ENCODE results near the gene SNRK. TPM values are rescaled to one million over a fixed set of nuclear protein-coding genes. Genes with fewer than 3 reads are reported as not detected.

The SNRK gene
- total and polyA plus RNA-seq, 2 of the 13 experiments (the other 11 are each of a cell fraction or from before 2014, with no cell fraction given), result 11.4 to 16.1 TPM

GRCh38 chr3:43344520-43344919 is 58.2 kb downstream of the SNRK start:
- BruUV-seq (replicated peaks), result no TSS peak
- no peaks in the 10 kb centered on the region for H3K9me3 ChIP-seq (ENCODE audit: low read length)
- no peak overlapping the region for H3K4me3 ChIP-seq (replicated peaks in 1 of 3; ENCODE audit: insufficient read depth in 1 of 3, low read depth in 2 of 3, low read length in 3 of 3)
- CTCF ChIA-PET (ENCODE audit: low intra/inter-chr PET ratio, low total read pairs), result no interaction called here
- DNase-seq (ENCODE audit: low spot score), result no peak
- no peak overlapping the region for H2AFZ ChIP-seq (ENCODE audit: low read length)
- 100% methylated on average over 3 of the region's 3 CpGs for WGBS (ENCODE audit: low lambda C conversion rate)
- POLR2A ChIA-PET, result no interaction called here
- no peaks in the 10 kb centered on the region for H3K27me3 ChIP-seq (ENCODE audit: control insufficient read depth in 1 of 2, insufficient read depth in 2 of 2, low read length in 2 of 2)
- H3K79me2 ChIP-seq (ENCODE audit: insufficient read depth, low read length), result no peaks in the 10 kb centered on the region
- no peak overlapping the region for H3K27ac ChIP-seq (ENCODE audit: extremely low read length, insufficient read depth, low read length)
- no peak for ATAC-seq
- TF ChIP-seq PCBP1 (IDR thresholded peaks at IDR 0.05; ENCODE audit: borderline replicate concordance, low read depth, low read length) (no peak), PHF20 (CRISPR knock-in tag; IDR thresholded peaks at IDR 0.05) (no peak), ZNF3 (CRISPR knock-in tag; IDR thresholded peaks at IDR 0.05) (no peak), PTBP1 (IDR thresholded peaks at IDR 0.05; ENCODE audit: low read depth, low read length, poor library complexity, severe bottlenecking) (no peak), ZNF816 (CRISPR knock-in tag; IDR thresholded peaks at IDR 0.05; ENCODE audit: borderline replicate concordance) (no peak), HNRNPK (IDR thresholded peaks at IDR 0.05; ENCODE audit: low read depth, low read length, poor library complexity, severe bottlenecking) (no peak), ZSCAN21 (CRISPR knock-in tag; IDR thresholded peaks at IDR 0.05; ENCODE audit: borderline replicate concordance) (no peak), ZNF20 (CRISPR knock-in tag; IDR thresholded peaks at IDR 0.05) (no peak), TIGD3 (CRISPR knock-in tag; IDR thresholded peaks at IDR 0.05; ENCODE audit: borderline replicate concordance) (no peak), SALL2 (CRISPR knock-in tag; IDR thresholded peaks at IDR 0.05) (no peak)
- TF ChIP-seq, protein P1, sequence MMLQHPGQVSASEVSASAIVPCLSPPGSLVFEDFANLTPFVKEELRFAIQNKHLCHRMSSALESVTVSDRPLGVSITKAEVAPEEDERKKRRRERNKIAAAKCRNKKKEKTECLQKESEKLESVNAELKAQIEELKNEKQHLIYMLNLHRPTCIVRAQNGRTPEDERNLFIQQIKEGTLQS (CRISPR knock-in tag; IDR thresholded peaks at IDR 0.05), result no peak
- TF ChIP-seq, protein P2, sequence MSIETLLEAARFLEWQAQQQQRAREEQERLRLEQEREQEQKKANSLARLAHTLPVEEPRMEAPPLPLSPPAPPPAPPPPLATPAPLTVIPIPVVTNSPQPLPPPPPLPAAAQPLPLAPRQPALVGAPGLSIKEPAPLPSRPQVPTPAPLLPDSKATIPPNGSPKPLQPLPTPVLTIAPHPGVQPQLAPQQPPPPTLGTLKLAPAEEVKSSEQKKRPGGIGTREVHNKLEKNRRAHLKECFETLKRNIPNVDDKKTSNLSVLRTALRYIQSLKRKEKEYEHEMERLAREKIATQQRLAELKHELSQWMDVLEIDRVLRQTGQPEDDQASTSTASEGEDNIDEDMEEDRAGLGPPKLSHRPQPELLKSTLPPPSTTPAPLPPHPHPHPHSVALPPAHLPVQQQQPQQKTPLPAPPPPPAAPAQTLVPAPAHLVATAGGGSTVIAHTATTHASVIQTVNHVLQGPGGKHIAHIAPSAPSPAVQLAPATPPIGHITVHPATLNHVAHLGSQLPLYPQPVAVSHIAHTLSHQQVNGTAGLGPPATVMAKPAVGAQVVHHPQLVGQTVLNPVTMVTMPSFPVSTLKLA (IDR thresholded peaks at IDR 0.05), result no peak
- TF ChIP-seq, protein P3, sequence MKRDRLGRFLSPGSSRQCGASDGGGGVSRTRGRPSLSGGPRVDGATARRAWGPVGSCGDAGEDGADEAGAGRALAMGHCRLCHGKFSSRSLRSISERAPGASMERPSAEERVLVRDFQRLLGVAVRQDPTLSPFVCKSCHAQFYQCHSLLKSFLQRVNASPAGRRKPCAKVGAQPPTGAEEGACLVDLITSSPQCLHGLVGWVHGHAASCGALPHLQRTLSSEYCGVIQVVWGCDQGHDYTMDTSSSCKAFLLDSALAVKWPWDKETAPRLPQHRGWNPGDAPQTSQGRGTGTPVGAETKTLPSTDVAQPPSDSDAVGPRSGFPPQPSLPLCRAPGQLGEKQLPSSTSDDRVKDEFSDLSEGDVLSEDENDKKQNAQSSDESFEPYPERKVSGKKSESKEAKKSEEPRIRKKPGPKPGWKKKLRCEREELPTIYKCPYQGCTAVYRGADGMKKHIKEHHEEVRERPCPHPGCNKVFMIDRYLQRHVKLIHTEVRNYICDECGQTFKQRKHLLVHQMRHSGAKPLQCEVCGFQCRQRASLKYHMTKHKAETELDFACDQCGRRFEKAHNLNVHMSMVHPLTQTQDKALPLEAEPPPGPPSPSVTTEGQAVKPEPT (CRISPR knock-in tag; IDR thresholded peaks at IDR 0.05; ENCODE audit: low read depth), result no peak
- TF ChIP-seq, protein P4, sequence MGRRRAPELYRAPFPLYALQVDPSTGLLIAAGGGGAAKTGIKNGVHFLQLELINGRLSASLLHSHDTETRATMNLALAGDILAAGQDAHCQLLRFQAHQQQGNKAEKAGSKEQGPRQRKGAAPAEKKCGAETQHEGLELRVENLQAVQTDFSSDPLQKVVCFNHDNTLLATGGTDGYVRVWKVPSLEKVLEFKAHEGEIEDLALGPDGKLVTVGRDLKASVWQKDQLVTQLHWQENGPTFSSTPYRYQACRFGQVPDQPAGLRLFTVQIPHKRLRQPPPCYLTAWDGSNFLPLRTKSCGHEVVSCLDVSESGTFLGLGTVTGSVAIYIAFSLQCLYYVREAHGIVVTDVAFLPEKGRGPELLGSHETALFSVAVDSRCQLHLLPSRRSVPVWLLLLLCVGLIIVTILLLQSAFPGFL (CRISPR knock-in tag; IDR thresholded peaks at IDR 0.05), result no peak
- no peaks in the 10 kb centered on the region for H3K4me1 ChIP-seq (ENCODE audit: insufficient read depth, low read length)
- no peaks in the 10 kb centered on the region for H4K20me1 ChIP-seq (ENCODE audit: insufficient read depth, low read length)
- no peak overlapping the region for H3K9ac ChIP-seq (ENCODE audit: insufficient read depth, low read depth, low read length)
- peaks cover 39 to 86% of the 10 kb centered on the region in 2 experiments for H3K36me3 ChIP-seq (replicated peaks in 1 of 2; ENCODE audit: control insufficient read depth in 1 of 2, insufficient read depth in 2 of 2, low read length in 2 of 2)
- no peak overlapping the region for H3K4me2 ChIP-seq (ENCODE audit: low read depth, low read length)
- FAIRE-seq, result no peak
- in situ Hi-C loops (cut with HindIII; ENCODE audit: extremely low pct_ligation_motif_present, low pct_unique_long_range_greater_than_20kb) (no loop called here), intact Hi-C loops (cut with micrococcal nuclease; ENCODE audit: unreplicated experiment) (no loop called here)

Data from HepG2 (cell line).